ENCODE measurements around the gene RBFOX2.

The RBFOX2 gene

DNA sequence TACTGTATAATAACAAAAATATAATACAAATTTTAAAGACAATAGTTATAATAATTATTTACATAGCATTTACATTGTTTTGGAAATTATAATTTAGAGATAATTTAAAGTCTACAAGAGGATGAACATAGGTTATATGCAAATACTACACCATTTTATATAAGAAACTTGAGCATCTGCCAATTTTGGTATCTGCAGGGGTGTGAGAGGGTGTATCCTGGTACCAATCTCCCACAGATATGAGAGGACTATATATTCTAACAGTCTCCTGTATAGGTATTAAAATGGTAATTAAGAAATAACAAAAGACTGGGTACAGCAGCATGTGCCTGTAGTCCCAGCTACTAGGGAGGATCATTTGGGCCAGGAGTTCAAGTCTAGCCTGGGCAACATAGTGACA, 176.5 kb downstream of the RBFOX2 start:
- DNase-seq: no peak

DNA sequence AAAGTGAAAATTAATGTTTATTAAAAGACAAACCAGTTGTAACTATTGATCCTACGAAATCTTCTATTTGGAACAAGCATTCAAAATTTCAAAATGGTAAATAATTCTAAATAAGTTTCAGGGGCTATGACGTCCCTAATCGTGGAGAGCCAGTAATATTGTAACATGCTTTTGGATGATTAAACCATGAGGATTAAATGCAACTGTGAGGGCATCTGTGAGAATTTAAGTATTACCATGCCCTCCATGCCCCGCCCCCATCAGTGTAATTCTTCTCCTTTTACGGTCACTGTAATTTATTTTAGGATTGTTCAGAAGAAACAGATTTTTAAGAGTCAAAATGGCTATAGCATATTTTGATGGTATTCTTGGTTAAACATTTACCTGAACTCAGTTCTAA, 177.8 kb downstream of the RBFOX2 start:
- DNase-seq: no peak

- DNase-seq: no peak
Observed at GRCh38 chr22:35846804-35847203, 181.8 kb downstream of the RBFOX2 start.

DNA sequence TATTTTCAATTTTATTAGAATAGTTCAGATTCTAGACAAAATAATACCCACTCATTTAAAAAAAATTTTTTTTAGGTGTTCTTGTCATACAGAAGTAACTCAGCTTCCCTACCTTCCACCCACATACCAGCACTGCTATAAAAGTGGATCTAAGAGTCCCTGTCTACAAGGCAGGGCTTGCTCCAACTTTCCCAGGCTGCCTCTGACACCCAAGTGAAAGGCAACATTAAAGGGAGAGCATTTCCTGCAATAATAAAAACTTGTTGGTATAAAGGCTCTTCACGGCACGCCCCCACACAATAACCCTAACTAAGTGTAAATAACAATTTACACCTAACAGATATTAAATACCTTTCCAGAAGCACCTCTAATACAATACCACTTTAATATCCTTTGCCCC, 183.7 kb downstream of the RBFOX2 start:
- DNase-seq: no peak

DNA sequence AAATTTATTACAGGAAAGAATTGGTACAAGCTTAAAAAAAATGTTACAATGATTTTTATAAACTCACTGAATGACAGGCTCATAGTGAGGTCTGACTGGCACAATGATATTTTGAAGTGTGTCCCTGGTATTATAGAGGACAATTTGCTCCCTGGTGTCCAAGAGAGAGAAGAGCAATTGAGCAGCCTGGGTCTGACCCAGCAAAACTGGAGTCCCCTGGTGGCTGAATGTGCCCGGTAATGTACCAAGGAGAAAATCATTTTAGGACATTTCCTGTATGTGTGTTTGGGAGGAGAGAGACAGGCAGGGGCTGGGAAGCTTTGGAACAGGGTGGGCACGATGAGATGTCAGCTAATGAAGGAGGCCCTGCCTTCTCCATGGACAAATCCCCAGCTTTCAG, 185.7 kb downstream of the RBFOX2 start:
- no peak for DNase-seq

- no peak for DNase-seq
Observed at GRCh38 chr22:35842519-35842913, 186.1 kb downstream of the RBFOX2 start.

GRCh38 chr22:35841907-35842518, 186.6 kb downstream of the RBFOX2 start:
- DNase-seq: no peak

DNA sequence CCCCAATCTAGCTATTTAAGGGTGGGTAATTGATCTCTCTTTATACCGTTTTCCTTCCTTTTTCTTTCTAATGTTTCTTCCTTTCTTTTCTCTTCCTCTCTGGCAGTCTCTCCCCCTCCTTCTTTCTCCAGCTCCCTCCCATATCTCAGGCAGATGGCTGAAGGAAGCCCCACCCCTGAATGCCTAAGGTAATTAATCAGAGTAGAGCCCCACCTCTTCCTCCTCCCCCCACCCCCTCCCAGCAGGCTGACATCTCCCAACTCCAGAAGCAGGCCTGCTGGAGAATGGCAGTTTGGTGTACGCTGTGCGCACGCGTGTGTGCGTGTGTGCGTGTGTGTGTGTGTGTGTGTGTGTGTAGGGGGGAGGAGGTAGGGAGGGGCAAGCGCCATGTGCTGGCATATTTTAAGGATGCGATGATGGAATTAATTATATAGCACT, 188.3 kb downstream of the RBFOX2 start:
- DNase-seq: no peak

DNA sequence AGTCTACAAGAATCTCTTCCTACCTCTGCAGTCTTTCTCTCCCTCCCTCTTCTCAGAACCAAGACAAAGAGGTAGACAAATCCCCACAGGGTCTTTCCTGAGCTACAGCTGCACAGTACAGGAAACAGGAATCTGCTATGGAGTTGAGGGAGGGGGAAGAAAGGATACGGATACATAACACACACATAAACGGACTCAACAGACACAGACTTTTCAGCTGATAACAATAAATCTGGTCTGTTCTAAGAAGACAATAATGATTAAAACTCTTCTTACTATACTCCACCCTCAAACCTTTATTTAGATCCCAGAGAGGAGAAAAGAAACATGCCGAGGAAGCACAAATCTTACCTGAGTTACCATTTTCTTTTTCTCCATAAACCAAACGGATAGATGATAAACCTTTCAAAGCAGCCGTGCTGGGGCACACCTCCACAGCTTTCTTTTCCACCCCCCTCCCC, 188.8 kb downstream of the RBFOX2 start:
- no peak for DNase-seq

- no peak for DNase-seq
Observed at GRCh38 chr22:35838855-35839576, 189.6 kb downstream of the RBFOX2 start.

- DNase-seq: no peak
Observed at GRCh38 chr22:35837101-35837727, 191.4 kb downstream of the RBFOX2 start.

DNA sequence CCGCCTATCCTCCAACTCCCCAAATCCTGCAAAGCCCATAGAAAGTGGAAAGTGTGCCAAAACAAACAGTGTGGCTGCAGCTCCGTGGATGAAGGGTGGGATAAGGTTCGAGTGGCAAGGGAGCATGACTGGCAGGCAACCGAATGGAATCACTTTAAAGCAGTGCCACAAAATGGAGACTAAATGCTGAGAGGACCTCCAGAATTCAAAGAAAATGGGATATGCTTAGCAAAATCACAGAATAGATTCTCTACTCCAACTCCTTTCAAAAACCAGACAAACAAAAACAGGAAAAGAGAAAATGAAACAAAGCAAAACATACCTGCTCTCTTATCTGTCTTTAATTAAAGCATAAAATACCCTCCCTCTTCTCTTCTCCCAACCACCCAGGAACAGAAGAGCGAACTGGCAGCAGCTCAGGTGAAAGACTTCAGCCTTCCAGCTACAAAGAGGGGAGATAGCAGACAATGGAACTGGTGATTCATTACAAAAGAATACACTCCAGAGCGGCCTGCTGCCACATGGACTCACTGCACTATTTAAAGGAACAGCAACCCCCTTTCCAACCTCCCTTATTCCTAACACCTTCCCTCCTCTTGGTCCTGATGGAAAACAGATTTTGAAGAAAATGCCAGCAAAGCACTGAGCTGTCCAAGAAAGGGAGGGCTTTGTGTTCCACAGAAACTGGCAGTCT, 192.5 kb downstream of the RBFOX2 start:
- DNase-seq: no peak

DNA sequence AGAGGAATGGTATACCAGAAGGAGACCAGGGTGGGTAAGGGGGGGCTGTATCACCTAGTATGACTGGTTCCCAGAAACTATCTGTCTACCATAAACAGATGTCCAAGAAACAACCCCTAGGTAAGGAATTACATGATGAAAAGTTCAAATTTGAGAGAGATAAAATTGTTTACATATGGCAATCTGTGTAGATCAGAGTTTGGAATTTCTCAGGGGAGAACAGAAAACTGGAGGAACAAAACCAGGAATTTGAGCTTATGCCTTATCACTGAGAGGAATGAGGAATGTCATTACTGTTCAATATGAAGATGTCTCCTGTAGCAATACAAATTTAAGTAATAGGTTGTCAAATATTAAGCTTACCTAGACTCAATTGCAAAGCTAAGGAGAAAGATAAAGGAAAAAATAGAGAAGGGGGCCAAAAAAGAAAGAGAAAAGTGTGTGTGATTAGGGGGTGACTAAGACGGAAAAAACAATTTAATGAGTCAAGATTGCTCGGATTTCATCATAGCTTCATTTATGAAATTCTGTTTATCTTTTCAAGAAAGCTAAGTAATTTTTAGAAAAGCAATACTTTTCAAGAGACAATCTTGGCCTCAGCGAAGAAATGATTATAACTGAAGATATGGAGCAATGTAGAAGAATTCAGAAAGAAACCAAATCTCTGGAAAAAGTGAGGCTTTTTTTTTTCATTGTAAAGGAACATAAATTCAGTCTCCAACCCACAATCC, 193.2 kb downstream of the RBFOX2 start:
- no peak for DNase-seq

GRCh38 chr22:35834061-35834460, 194.6 kb downstream of the RBFOX2 start:
- no peak for DNase-seq

DNA sequence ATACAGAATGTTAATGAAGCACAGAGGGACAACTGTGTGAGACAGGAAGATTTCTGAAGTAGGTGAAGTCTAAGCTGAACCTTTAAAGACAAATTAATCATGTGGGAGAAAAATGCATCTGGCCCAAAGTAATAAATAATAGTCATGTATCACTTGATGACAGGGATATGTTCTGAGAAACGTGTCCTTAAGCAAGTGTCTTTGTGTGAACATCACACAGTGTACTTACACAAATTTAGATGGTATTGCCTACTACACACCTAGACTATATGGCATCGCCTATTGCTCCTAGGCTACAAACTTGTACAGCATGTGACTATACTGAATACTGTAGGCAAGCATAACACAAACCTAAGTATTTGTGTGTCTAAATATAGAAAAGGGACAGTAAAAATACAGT, 198.3 kb downstream of the RBFOX2 start:
- DNase-seq: no peak

- DNase-seq: no peak
Observed at GRCh38 chr22:35824256-35824655, 204.4 kb downstream of the RBFOX2 start.

- no peak for DNase-seq
Observed at GRCh38 chr22:35821654-35822053, 207.0 kb downstream of the RBFOX2 start.

DNA sequence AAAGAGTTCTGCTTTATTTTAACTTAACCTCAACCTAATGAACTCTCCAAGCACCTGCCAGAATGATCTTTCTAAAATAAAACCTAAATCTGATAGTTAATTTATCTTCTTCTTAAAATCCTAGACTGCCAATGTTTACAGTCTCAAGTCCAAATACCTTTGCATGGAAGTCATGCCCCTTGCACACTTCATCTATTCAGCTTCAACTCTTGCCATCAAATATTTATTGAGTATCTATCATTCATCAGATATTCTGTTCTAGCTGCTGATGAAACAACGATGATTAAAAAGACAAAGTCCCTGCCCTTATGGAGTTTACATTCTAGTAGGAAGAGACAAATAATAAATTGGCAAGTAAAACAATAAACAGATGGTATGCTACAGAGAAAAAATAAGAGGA, 209.2 kb downstream of the RBFOX2 start:
- no peak for DNase-seq

DNA sequence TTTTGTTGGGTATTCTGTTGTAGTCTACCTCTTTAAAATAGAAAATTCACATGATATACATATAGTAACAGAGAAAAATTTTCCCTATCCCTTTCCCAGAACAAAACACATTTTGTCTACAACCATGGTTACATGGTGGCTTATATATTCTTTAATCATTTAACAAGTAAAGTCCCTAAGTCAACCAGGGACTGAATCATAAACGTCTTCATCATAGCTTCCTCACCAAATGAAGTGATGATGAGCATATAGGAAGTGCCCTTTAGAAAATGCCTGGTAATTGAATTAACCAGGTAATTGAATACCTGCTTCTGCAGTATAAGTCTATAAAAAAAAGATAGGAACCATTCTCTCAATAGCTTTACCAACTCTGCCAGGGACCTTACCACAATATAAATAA, 209.7 kb downstream of the RBFOX2 start:
- DNase-seq: no peak

- DNase-seq: no peak
Observed at GRCh38 chr22:35812600-35812999, 216.0 kb downstream of the RBFOX2 start.

DNA sequence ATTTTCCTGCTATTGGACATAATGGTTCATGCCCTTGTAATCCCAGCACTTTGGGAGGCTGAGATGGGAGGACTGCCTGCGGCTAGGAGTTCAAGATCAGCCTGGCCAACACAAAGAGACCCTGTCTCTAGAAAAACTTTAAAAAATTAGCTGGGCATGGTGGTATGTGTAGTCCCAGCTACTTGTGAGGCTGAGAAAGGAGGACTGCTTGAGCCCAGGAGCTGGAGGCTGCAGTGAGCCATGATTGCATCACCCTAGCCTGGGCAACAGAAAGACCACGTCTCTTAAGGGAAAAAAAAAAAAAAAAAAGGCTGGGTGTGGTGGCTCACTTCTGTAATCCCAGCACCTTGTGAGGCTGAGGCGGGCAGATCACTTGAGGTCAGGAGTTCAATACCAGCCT, 217.0 kb downstream of the RBFOX2 start:
- DNase-seq: no peak

GRCh38 chr22:35809816-35810215, 218.8 kb downstream of the RBFOX2 start:
- DNase-seq: no peak

DNA sequence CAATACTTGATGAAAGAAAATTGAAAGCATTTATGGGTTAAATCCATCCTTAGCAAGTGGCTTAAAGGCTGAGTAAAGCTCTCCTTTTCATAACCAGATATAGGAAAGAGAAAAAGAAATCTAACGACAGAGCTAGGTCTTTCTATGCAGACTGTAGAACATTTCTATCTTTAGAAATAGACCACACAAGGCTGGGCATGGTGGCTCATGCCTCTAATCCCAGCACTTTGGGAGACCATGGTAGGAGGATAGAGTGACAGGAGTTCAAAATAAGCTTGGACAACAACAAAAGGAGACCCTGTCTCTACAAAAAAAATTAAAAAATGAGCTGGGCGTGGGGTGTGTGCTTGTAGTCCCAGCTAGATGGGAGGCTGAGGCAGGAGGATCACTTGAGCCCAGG, 220.2 kb downstream of the RBFOX2 start:
- DNase-seq: no peak
